SU-DHL-6 (cell line): ENCODE data around the gene ERAP2.

Experiments
- H2AFZ ChIP-seq: fragments of 200-600 bp; sonication (generic); 2 replicates; pipeline ENCODE4 v1.6.1; 2014; ENCODE audit warnings: low read depth, mild to moderate bottlenecking, moderate library complexity, mixed read lengths, antibody characterized with exemption, low read length; ENCODE audit not compliant: severe bottlenecking
- H3F3A ChIP-seq: fragments of 200-600 bp; shearing (Covaris generic); 2 replicates; pipeline ENCODE4 v1.6.0; 2016; ENCODE audit warnings: antibody characterized with exemption, mild to moderate bottlenecking; ENCODE audit not compliant: insufficient read depth
- H3K27ac ChIP-seq: fragments of 200-600 bp; sonication (generic); 2 replicates; pipeline ENCODE4 v1.5.1; 2016; ENCODE audit warnings: low read depth, mild to moderate bottlenecking, low read length, moderate library complexity, mixed read lengths
- H3K27me3 ChIP-seq: fragments of 200-600 bp; sonication (generic), shearing (Covaris generic); 2 replicates; pipeline ENCODE4 v1.6.0; 2014; ENCODE audit warnings: mild to moderate bottlenecking, low read length
- H3K36me3 ChIP-seq: fragments of 200-600 bp; sonication (generic); 2 replicates; pipeline ENCODE4 v1.6.1; 2014; ENCODE audit warnings: mild to moderate bottlenecking, low read length, mixed read lengths
- H3K4me2 ChIP-seq: fragments of 300-600, 200-600 bp; shearing (Covaris generic), sonication (generic); 2 replicates; pipeline ENCODE4 v1.6.0; 2014; ENCODE audit warnings: low read length, low read depth, mild to moderate bottlenecking; ENCODE audit not compliant: poor library complexity, severe bottlenecking
- H3K4me3 ChIP-seq: fragments of 200-600 bp; sonication (generic); 2 replicates; pipeline ENCODE4 v1.5.1; 2014; ENCODE audit warnings: antibody characterized with exemption, low read length, mild to moderate bottlenecking, mixed read lengths; ENCODE audit not compliant: insufficient read depth, poor library complexity, severe bottlenecking
- H3K79me2 ChIP-seq: fragments of 200-600 bp; sonication (generic); 2 replicates; pipeline ENCODE4 v1.6.1; 2014; ENCODE audit warnings: mild to moderate bottlenecking, low read length, moderate library complexity; ENCODE audit not compliant: insufficient read depth
- H3K9ac ChIP-seq: fragments of 200-600 bp; sonication (generic); 2 replicates; pipeline ENCODE4 v1.7.0; 2014; ENCODE audit warnings: mild to moderate bottlenecking, low read length
- H3K9me2 ChIP-seq: fragments of 200-600 bp; sonication (generic); replicated peaks from 2 replicates; pipeline ENCODE4 v1.6.1; 2014; ENCODE audit warnings: low read length; ENCODE audit not compliant: insufficient read depth
- H3K9me3 ChIP-seq: fragments of 200-600 bp; sonication (generic); 2 replicates; pipeline ENCODE4 v1.6.1; 2014; ENCODE audit warnings: low read length, mixed read lengths; ENCODE audit not compliant: insufficient read depth
- H4K20me1 ChIP-seq: fragments of 200-600 bp; sonication (generic); 2 replicates; pipeline ENCODE4 v1.6.1; 2014; ENCODE audit warnings: low read depth, mild to moderate bottlenecking, antibody characterized with exemption, low read length, moderate library complexity, mixed read lengths
- CTCF ChIP-seq: fragments of 200-600 bp; sonication (generic); IDR thresholded peaks from one replicate; pipeline ENCODE4 v1.5.1; 2017; ENCODE audit warnings: antibody characterized with exemption, mild to moderate bottlenecking, low read length, moderate library complexity; ENCODE audit not compliant: insufficient read depth, poor library complexity, severe bottlenecking
- EZH2phosphoT487 ChIP-seq: fragments of 200-600 bp; sonication (generic), shearing (Covaris generic); conservative IDR thresholded peaks from 2 replicates; pipeline ENCODE4 v1.6.1; 2018; ENCODE audit warnings: mild to moderate bottlenecking, antibody characterized with exemption, low read length, moderate library complexity, mixed read lengths

ERAP2 gene

GRCh38 chr5:96863949-96864584, 12.2 kb upstream of the ERAP2 start:
- H3K27me3 ChIP-seq, result no peaks in the 10 kb centered on the region
- H3K4me2 ChIP-seq, result no peak overlapping the region
- H3K9ac ChIP-seq, result no peak overlapping the region
- no peaks in the 10 kb centered on the region for H3F3A ChIP-seq
- H3K79me2 ChIP-seq, result no peaks in the 10 kb centered on the region
- TF ChIP-seq EZH2phosphoT487 (no peak), CTCF (no peak)
- H3K9me2 ChIP-seq, result no peaks in the 10 kb centered on the region
- H4K20me1 ChIP-seq, result no peaks in the 10 kb centered on the region
- no peak overlapping the region for H3K27ac ChIP-seq
- no peak overlapping the region for H3K4me3 ChIP-seq
- no peaks in the 10 kb centered on the region for H3K9me3 ChIP-seq
- H3K36me3 ChIP-seq, result no peaks in the 10 kb centered on the region
- H2AFZ ChIP-seq, result no peak overlapping the region

- no peaks in the 10 kb centered on the region for H4K20me1 ChIP-seq
- H3F3A ChIP-seq, result no peaks in the 10 kb centered on the region
- H3K9me3 ChIP-seq, result no peaks in the 10 kb centered on the region
- H3K27ac ChIP-seq, result no peak overlapping the region
- no peak overlapping the region for H2AFZ ChIP-seq
- no peaks in the 10 kb centered on the region for H3K27me3 ChIP-seq
- no peak overlapping the region for H3K9ac ChIP-seq
- H3K4me2 ChIP-seq, result no peak overlapping the region
- H3K4me3 ChIP-seq, result no peak overlapping the region
- TF ChIP-seq CTCF (no peak), EZH2phosphoT487 (no peak)
- no peaks in the 10 kb centered on the region for H3K9me2 ChIP-seq
- H3K36me3 ChIP-seq, result no peaks in the 10 kb centered on the region
- H3K79me2 ChIP-seq, result no peaks in the 10 kb centered on the region
Observed at GRCh38 chr5:96864922-96865530, 11.3 kb upstream of the ERAP2 start.

GRCh38 chr5:96868603-96869371, 7.5 kb upstream of the ERAP2 start:
- Histone ChIP-seq H2AFZ (no peak overlapping the region), H3K36me3 (no peaks in the 10 kb centered on the region), H3K79me2 (no peaks in the 10 kb centered on the region), H3K27ac (no peak overlapping the region), H4K20me1 (no peaks in the 10 kb centered on the region), H3K27me3 (no peaks in the 10 kb centered on the region), H3K4me3 (no peak overlapping the region), H3K9ac (no peak overlapping the region), H3K4me2 (peak overlapping the region; percentile 6), H3K9me3 (no peaks in the 10 kb centered on the region), H3F3A (peaks cover 13% of the 10 kb centered on the region), H3K9me2 (no peaks in the 10 kb centered on the region)
- no peak for TF ChIP-seq EZH2phosphoT487
- TF ChIP-seq CTCF, result peak; percentile 96
